H7 (cell line): ENCODE results near the gene CCDC197. TPM values are rescaled to one million over a fixed set of nuclear protein-coding genes. Genes with fewer than 3 reads are reported as not detected.
A peak's percentile ranks its signal among the peaks of the same experiment; 100 is the strongest.

Experiments used
- DNase-seq: peaks from one replicate; pipeline ENCODE4 v3.0.0; 2012
- H3K27me3 ChIP-seq: 2 replicates; pipeline ENCODE4 v1.6.0; 2011; ENCODE audit warnings: mild to moderate bottlenecking, low read length; ENCODE audit not compliant: control insufficient read depth, insufficient read depth
- H3K36me3 ChIP-seq: replicated peaks from 2 replicates; pipeline ENCODE4 v1.5.1; 2011; ENCODE audit warnings: low read length; ENCODE audit not compliant: control insufficient read depth, insufficient read depth
- H3K4me3 ChIP-seq: 2 replicates; pipeline ENCODE4 v1.5.1; 2011; ENCODE audit warnings: low read depth, mild to moderate bottlenecking, control low read depth, low read length, moderate library complexity; ENCODE audit not compliant: insufficient read depth
- total RNA-seq: library from RNA; depleted of rRNA; stranded (reverse); fragments of >200 nt; shearing (Covaris generic); gene quantifications from 2 replicates; pipeline ENCODE4 v1.2.3, GENCODE V29; 2014

The CCDC197 gene
- total RNA-seq, 1 experiment from 2014 or later: not detected

DNA sequence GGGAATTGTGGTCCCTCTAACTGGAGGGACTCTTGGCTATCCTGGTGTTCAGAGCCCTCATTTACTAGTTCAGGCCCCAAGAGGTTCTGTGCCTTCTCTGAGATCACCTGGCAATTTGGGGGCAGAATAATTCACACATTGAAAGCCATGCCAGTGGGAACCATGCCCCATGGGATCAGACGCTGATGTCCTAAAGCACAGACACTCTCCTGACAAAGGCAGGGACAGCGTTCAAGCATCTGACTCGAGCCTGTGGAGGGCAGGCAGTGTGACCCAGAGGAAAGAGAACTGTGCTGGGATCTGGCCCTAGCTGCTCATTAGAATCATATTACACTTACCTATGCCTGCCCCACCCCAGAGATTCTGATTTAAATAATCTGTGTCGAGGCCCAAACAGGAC lies 18.4 kb upstream of the CCDC197 start:
- Histone ChIP-seq H3K36me3 (no peaks in the 10 kb centered on the region), H3K4me3 (no peak overlapping the region)

DNA sequence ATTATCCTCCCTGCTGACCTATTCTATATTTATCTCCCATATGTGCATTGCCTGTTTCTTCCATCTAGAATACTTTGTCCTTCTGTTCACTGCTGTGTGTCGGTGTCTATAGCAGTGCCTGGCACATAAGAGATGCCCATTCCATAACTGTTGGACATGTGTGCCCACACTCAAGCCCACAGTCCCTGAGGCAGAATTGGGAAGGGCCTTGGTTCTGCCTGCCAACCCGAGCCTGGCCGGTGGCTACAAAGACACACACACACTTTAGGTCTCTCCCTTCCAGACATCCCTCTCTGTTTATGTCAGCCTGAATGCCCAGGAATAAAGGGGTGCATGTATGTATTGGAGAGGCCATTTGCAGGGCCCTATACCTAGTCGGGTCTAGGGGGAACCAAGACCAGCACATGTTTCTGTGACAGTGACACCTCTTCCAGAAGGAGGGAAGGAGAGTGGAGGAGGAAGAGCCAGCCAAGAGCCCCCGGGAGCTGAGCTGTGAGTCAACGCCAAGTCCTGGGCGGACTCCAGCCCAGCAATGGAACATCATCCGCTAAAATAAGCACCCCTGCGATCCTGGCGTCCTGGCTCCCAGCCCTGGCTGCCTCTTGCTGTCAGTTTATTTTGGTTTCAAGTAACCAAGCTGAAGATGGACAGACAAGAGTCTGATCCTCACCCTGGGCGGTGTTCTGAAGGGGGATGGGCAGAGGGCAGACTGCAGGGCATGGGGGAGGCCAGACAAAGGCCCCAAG lies 16.5 kb upstream of the CCDC197 start:
- Histone ChIP-seq H3K27me3 (no peaks in the 10 kb centered on the region), H3K36me3 (no peaks in the 10 kb centered on the region), H3K4me3 (no peak overlapping the region)
- no peak for DNase-seq

More for the DNA sequence above, 18.4 kb upstream of the CCDC197 start:
- H3K27me3 ChIP-seq: no peaks in the 10 kb centered on the region
- no peak for DNase-seq

DNA sequence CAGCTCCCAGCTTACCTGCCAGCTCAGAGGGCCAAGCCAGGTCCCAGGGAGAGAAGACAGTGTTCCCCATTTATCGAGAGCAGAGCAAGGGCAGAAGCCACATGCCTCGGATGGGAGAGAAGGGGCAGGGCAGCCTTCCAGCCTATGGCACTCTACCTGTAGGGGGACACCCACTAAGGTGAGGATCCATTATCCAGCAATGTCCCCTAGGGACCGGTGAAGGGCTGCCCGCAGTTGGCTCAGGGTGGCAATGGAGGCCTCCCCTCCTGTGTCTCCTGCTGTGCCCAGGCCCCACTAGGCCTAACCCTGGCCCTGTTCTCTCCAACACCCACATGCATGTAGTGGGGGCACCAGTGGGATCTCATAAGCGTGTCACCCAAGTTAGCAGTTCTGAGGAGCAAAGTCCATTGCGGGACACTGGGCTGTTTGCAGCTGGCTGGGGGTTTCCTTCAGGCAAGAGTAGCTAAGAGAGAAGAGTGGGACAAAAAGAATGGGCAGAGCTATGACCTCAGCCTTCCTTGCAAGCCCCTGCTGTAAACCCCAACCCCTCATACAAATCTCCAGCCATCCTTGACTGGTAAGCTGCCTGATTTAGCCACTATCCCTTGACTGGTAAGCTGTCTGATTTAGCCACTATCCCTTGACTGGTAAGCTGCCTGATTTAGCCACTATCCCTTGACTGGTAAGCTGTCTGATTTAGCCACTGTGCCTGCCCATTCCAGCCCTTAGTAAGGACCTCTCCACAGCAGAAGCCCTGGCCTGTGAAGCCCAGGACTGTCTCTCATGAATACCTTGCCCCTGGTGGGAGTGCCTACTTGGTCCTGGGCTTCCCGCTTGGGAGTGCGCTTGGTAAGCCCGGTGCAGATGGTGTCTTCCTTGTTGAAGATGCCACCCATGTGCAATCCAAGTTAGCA lies 15.5 kb upstream of the CCDC197 start:
- peak; percentile 76 for DNase-seq
- no peak overlapping the region for H3K4me3 ChIP-seq
- H3K36me3 ChIP-seq: no peaks in the 10 kb centered on the region
- no peaks in the 10 kb centered on the region for H3K27me3 ChIP-seq

DNA sequence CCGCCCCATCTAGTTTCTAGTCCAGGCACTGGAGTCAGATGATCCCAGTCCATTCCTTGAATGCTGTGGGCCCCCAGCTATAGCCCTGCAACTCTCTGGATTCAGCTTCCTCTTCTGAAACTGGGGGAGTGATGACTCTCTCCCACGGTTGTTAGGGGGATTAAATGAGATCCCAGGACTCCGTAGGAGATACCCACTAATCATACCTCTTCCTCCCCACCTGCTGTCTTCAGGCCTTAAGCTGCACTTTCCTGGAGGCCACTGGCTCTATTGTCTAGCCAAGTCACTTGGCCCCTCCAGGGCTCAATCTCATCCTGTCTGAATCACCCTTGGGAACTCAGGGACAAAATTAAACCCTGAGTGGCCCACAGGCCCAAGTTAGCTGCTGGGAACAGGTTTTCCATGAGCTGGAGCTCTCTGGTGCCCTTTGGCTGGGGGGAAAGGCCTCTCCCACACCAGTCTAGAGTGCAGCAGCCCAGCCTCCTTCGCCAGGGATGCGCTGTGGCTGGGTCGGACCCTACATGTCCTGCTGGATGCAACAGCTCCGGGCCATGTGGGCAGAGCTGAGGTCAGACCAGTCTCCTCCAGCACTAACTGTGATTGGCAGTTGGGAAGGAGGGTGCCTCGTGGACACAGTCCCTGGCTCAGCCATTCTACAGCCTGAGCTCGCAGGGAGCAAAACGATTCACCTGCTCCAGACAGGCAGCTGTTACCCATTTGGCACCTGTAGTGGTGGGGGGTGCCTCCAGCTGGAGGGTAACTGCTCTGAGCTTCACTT lies 14.7 kb upstream of the CCDC197 start:
- no peaks in the 10 kb centered on the region for H3K36me3 ChIP-seq
- no peaks in the 10 kb centered on the region for H3K27me3 ChIP-seq
- no peak overlapping the region for H3K4me3 ChIP-seq
- DNase-seq: no peak

DNA sequence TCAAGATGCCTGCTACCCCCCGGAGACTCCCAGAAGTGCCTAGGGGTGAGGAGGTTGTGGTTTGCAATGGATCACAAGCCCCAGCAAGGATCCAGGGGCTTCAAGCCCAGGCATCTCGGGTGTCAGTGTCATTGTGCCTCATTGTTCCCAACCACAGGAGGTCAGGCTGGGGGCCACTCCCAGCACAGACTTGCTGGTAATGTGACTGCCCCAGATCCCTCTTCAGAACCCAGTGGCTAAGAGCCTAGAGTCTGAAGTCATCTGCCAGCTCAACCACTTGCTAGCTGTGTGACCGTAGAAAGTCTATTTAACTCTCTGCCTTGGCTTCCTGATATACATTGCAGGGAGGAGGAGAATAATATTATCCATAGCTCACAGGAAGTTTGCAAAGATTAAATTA lies 13.0 kb upstream of the CCDC197 start:
- no peaks in the 10 kb centered on the region for H3K36me3 ChIP-seq
- DNase-seq: peak; percentile 68

DNA sequence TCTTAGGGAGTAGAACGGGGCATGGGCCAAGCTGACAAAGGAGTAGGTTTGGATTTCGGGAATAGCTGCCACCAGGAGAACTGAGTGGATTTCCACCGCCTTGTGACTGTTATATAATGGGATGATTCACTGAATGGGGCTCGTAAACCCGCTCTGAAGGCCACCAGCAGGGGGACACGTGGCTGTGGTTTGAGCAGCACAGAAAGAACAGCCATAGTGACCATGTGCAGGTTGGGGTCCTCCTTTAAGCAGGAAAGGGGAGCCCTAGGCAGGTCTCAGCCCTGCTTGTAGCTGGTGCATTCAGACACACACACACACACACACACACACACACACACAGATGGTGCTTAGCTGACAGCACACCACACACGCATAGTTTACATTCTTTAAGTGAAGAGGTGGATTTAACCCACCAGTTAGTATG lies 12.1 kb upstream of the CCDC197 start:
- peak; percentile 82 for DNase-seq
- Histone ChIP-seq H3K4me3 (no peak overlapping the region), H3K36me3 (no peaks in the 10 kb centered on the region), H3K27me3 (no peaks in the 10 kb centered on the region)

More for the DNA sequence above, 13.0 kb upstream of the CCDC197 start:
- Histone ChIP-seq H3K27me3 (no peaks in the 10 kb centered on the region), H3K4me3 (no peak overlapping the region)

DNA sequence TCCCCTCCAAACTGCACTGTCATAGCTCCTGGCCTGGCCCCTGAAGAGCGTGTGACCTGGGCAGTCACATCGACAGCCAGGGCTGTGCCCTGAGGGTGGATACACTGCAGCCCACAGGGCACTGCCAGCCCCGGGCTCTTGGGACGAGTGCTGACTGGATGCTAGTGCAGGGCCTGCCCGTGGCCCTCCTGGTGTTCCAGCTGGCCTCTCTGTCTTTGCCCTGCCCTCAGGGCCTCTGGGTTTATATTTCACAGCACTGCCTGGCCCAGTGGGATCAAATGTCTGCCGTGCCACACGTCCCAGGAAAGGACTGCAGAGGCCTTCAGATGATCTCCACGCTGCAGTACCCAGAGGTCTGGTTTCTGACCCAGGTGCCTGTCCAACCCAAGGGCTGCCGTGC lies 10.1 kb upstream of the CCDC197 start:
- DNase-seq: no peak
- H3K36me3 ChIP-seq: no peaks in the 10 kb centered on the region
- H3K27me3 ChIP-seq: no peaks in the 10 kb centered on the region
- H3K4me3 ChIP-seq: no peak overlapping the region

DNA sequence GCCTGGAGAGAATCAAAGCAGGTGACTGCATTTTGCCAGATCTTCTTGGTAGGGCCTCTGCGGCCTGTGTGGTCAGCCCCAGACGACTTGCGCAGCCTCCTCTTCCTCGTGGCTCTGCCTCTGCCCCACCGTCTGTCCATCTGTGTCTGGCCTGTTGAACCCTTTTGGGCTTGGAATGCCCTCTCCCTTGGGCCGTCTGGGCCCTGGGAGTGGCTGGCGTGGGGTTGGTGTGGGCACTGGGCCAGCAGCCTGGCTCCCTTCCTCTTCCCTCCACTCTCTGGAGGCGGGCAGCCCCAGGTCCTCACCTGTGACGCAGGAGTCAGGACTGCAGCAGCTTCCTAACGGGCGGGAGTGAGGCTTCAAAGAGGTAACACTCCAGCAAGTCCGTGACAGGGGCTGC lies 9.7 kb upstream of the CCDC197 start:
- peak; percentile 73 for DNase-seq
- no peak overlapping the region for H3K4me3 ChIP-seq
- H3K36me3 ChIP-seq: no peaks in the 10 kb centered on the region
- no peaks in the 10 kb centered on the region for H3K27me3 ChIP-seq

DNA sequence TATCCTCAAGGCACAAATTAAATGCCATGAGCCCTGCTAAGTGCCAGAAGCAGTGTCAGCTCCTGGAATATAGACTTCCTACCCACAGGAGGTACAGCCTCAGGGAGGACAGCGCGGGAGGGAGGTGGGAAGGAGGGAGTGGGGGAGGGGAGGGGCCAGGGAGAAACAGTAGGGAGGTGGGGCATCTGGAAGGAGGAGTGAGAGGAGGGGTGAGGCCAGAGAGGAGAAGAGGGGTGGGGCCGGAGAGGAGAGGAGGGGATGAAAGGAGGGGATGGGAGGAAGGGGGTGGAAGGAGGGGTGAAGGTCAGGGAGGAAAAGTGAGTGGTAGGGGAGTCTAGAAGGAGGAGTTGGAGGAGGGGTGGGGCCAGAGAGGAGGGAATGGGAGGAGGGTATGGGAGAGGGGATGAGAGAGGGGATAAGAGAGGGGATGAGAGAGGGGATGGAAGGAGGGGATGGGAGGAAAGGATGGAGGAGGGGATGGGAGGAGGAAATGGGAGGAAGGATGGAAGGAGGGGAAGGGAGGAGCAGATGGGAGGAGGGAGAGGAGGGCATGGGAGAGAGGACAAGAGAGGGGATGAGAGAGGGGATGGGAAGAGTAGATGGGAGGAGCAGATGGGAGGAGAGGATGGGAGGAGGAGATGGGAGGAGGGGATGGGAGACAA lies 9.2 kb upstream of the CCDC197 start:
- Histone ChIP-seq H3K27me3 (no peaks in the 10 kb centered on the region), H3K36me3 (no peaks in the 10 kb centered on the region), H3K4me3 (no peak overlapping the region)
- DNase-seq: peak; percentile 79

DNA sequence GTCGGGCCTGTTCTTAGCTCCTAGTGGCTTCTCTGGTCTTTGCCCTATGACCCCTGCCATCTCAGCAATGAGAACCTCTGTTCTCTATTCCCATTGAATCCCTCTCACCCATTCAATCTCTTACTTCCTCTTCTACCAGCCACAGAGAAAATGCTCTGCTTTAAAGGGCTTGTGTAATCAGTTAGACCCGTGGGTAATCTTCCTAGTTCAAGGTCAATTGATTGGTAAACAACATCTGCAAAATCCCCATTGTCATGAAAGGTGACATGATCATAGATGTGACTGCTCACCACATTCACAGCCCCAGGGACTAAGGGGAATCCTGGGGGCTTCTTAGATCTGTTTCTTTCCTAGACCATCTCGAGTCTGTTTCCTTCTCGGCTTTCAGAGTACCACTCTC lies 7.2 kb upstream of the CCDC197 start:
- no peak overlapping the region for H3K4me3 ChIP-seq
- H3K36me3 ChIP-seq: no peaks in the 10 kb centered on the region
- no peak for DNase-seq
- no peaks in the 10 kb centered on the region for H3K27me3 ChIP-seq

DNA sequence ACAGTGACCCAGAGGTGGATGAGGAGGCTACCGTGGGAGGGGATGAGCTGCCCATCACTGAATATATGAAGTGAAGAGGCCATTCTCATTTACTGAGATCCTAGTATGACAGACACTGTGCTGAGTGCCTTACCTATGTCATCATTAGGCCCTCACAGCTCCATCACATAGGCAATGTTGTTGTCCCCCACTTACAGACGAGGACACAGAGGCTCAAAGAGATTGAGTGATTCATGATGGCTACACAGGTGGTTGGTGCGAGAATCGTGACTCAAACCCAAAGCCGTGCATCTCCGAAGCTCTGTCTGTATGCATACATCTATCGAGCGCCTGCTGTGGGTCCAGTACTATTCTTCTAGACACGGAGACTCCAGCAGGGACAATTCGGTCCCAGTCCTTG lies 5.9 kb upstream of the CCDC197 start:
- Histone ChIP-seq H3K27me3 (no peaks in the 10 kb centered on the region), H3K4me3 (no peak overlapping the region), H3K36me3 (no peaks in the 10 kb centered on the region)
- DNase-seq: no peak

DNA sequence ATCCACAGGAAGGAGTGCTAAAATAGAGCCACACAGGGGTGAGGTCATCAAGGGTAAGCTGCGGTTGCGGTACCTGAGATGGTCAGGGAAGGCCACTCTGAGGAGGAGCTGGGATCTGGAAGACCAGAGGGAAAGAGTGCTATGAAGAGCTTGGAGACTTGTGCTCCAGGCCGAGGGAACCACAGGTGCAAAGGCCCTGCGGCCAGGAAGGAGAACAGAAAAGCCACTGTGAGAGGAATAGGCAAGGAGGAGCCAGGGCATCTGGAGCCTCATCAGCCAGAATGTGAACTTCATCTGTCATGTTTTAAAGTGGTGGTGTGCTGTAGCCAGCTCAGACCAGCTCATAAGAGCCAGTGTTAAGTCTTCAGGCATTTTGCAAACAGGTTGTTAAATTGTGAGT lies 5.5 kb upstream of the CCDC197 start:
- H3K27me3 ChIP-seq: no peaks in the 10 kb centered on the region
- H3K36me3 ChIP-seq: no peaks in the 10 kb centered on the region
- no peak for DNase-seq
- no peak overlapping the region for H3K4me3 ChIP-seq

DNA sequence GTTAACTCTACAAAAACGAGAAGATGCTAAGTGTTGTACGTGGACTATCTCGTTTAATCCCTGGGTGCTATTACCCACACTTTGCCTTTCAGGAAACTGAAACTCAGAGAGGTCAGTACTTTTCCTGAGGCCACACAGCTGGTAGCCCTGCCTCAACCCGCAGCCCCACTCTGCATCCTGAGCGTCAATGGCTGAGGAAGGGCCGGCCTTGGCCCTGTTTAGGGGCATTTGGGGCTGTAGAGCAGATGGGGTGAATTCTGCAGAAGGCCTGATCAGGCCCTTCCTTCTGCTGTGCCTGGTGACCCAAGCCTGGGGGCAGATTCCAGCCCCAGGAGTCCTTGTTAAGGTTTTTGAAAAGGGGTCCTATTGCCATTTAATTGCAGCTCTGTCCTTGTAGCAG lies 3.7 kb upstream of the CCDC197 start:
- H3K4me3 ChIP-seq: no peak overlapping the region
- DNase-seq: no peak
- no peaks in the 10 kb centered on the region for H3K36me3 ChIP-seq
- H3K27me3 ChIP-seq: no peaks in the 10 kb centered on the region
